BJ (cell line): ENCODE results near the gene IL11RA. TPM values are rescaled to one million over a fixed set of nuclear protein-coding genes. Genes with fewer than 3 reads are reported as not detected.
"Not testable (repeated sequence)": the region's sequence is repeated elsewhere in the genome, so short reads cannot be mapped to it uniquely, and the experiment has no call there.

Source experiments
- CTCF ChIA-PET: fragments of 350-600 bp; formaldehyde crosslinking; extraction: SDS; loops from one replicate; lab custom pipeline; 2021; ENCODE audit warnings: antibody characterized with exemption, inconsistent platforms; lab: Yijun Ruan, JAX
- POLR2A ChIA-PET: fragments of 300-600 bp; sonication (Branson Sonifier 250); formaldehyde crosslinking; extraction: SDS; loops from one replicate; lab custom pipeline; 2021; ENCODE audit warnings: antibody characterized with exemption; lab: Charles Lee
- DNase-seq: peaks from one replicate; pipeline ENCODE4 v3.0.0-alpha.2; 2011; ENCODE audit warnings: low read depth
- H3K27me3 ChIP-seq: 2 replicates; pipeline ENCODE4 v1.6.0; 2011; ENCODE audit warnings: low read length; ENCODE audit not compliant: control insufficient read depth, insufficient read depth
- H3K36me3 ChIP-seq: 2 replicates; pipeline ENCODE4 v1.5.1; 2011; ENCODE audit warnings: low read length; ENCODE audit not compliant: control insufficient read depth, insufficient read depth
- H3K4me3 ChIP-seq: 2 replicates; pipeline ENCODE4 v1.5.1; 2011; ENCODE audit warnings: low read depth, mild to moderate bottlenecking, control low read depth, low read length
- CTCF ChIP-seq: IDR thresholded peaks from 2 replicates; pipeline ENCODE4 v1.5.1; 2011; ENCODE audit warnings: low read depth, mild to moderate bottlenecking, control low read depth, inconsistent platforms, low read length, moderate library complexity; ENCODE audit not compliant: insufficient read depth
- polyA plus RNA-seq: library from polyadenylated mRNA; depleted of rRNA; stranded (reverse); fragments of >200 nt; gene quantifications from 2 replicates; pipeline ENCODE4 v1.2.3, GENCODE V29; 2011

Gene IL11RA
- polyA plus RNA-seq, 1 experiment: 38.4 TPM

DNA sequence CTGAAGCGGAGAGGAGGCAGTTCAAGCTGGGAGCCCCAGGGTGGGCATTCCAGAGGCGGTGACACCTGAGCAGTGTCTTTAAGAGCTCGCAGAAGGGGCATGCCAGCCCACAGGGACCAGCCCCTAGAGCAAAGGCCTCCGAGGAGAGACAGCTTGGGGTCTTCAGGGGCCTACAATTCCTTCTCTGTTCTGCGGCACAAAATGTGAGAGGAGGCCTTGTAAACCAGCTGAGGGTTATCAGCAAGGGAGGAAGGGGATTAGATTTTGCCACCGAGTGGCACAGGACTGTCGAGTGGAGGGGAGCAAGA lies 13.9 kb upstream of the IL11RA start:
- POLR2A ChIA-PET: interaction anchor here (1.1 to 1.2 kb wide), 2 partner anchors 8 to 27 kb away, joined by 4 to 5 read pairs; partner anchors contain the start of gene GALT
- peak overlapping the region; percentile 78 for H3K4me3 ChIP-seq
- H3K27me3 ChIP-seq: no peaks in the 10 kb centered on the region
- TF ChIP-seq CTCF: no peak
- CTCF ChIA-PET: interaction anchor here (1.0 to 9.7 kb wide), 8 partner anchors 8 to 90 kb away, joined by 3 to 112 read pairs (median 7); partner anchors contain the start of genes CCL27, GALT, IL11RA and RPP25L
- DNase-seq: no peak
- H3K36me3 ChIP-seq: no peaks in the 10 kb centered on the region

DNA sequence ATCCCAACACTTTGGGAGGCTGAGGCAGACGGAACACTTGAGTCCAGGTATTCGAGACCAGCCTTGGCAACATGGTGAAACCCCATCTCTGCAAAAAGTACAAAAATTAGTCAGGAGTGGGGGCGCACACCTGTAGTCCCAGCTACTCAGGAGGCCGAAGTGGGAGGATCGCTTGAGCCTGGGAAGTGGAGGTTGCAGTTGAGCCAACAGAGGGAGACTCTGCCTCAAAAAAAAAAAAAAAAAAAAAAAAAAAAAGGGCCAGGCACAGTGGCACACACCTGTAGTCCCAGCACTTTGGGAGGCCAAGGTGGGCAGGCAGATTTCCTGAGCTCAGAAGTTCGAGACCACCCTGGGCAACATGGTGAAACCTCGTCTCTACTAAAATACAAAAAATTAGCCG lies 12.7 kb upstream of the IL11RA start:
- H3K4me3 ChIP-seq, DNase-seq, POLR2A ChIA-PET, H3K36me3 ChIP-seq, H3K27me3 ChIP-seq: not testable (repeated sequence)
- CTCF ChIA-PET: interaction anchor here (0.7 to 7.9 kb wide), 4 partner anchors 7 to 92 kb away, joined by 3 to 87 read pairs (median 20); partner anchors contain the start of gene GALT

DNA sequence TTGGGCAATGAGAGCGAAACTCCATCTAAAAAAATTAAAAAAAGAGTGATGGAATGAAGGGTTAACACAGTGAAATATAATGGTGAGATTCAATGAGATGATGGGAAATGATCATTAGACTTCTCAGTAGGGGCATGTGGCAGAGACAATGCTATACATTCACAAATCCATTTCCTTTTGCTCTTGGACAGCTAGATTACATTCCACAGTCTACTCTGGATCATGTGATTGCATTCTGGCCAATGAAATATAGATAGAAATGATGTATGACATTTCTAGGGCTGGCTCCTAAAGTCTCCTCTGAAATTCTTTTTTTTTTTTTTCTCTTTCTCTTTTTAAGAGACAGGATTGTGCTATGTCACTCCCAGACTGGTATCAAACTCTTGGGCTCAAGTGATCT lies 9.3 kb upstream of the IL11RA start:
- Histone ChIP-seq H3K36me3 (no peaks in the 10 kb centered on the region), H3K27me3 (no peaks in the 10 kb centered on the region; the same call in 1 of the 2 replicates), H3K4me3 (no peak overlapping the region)
- TF ChIP-seq CTCF: no peak
- CTCF ChIA-PET: interaction anchor here (8.1 kb wide), 1 partner anchor 7 kb away, joined by 87 read pairs; the partner anchor contains the start of gene SIGMAR1
- DNase-seq: no peak
- POLR2A ChIA-PET: no interaction called here

- peaks cover 11% of the 10 kb centered on the region for H3K36me3 ChIP-seq
- H3K4me3 ChIP-seq: no peak overlapping the region
- POLR2A ChIA-PET: no interaction called here
- TF ChIP-seq CTCF: no peak
- H3K27me3 ChIP-seq: no peaks in the 10 kb centered on the region; the same call in 1 of the 2 replicates
- CTCF ChIA-PET: interaction anchor here (8.1 kb wide), 1 partner anchor 9 kb away, joined by 87 read pairs; the partner anchor contains the start of gene SIGMAR1
- DNase-seq: no peak
Observed at GRCh38 chr9:34644766-34645314, 7.1 kb upstream of the IL11RA start.

- DNase-seq: no peak
- ChIA-PET CTCF (interaction anchor here (0.7 to 8.1 kb wide), 13 partner anchors 10 to 56 kb away, joined by 3 to 87 read pairs (median 4); partner anchors contain the start of genes DCTN3 and SIGMAR1), POLR2A (interaction anchor here (1.5 kb wide), 1 partner anchor 9 kb away, joined by 5 read pairs; the partner anchor contains the start of gene SIGMAR1)
- TF ChIP-seq CTCF: peak; percentile 73
- Histone ChIP-seq H3K4me3 (peak within 1 kb of the TSS; percentile 66), H3K36me3 (peaks cover 11% of the 10 kb centered on the region), H3K27me3 (no peaks in the 10 kb centered on the region; the same call in 1 of the 2 replicates)
Observed at GRCh38 chr9:34646211-34647083, 5.5 kb upstream of the IL11RA start, which contains the start of gene GALT. TSS of gene GALT (plus strand) at chr9:34646675. CDS start at chr9:34646705, 30 bp downstream.
